ENCODE measurements around the gene TUBGCP4. TPM values are rescaled to one million over a fixed set of nuclear protein-coding genes. Genes with fewer than 3 reads are reported as not detected.

The TUBGCP4 gene
- total RNA-seq, 1 experiment from 2014 or later, result 31.9 TPM

DNA sequence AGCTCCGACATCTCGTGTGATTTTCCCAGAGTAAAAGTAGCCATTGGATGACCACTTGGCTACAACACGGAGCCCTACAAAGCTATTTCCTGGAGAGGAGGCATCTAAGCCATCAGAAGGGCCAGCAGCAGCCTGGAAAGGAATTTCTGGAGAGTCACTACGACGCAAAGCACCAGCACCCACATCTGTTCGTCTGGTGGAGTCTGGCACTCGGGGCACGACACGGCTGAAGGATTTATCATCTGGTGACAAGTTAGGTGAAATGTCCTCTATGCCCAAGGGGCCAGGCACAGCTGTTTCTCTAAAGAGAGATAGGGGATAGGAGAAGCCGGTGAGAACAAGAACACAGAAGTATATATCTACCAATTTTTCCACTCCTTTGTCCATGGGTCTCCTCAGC, 49.5 kb downstream of the TUBGCP4 start:
- peaks cover 20% of the 10 kb centered on the region for H3K36me3 ChIP-seq (ENCODE audit: control insufficient read depth, insufficient read depth, low read length)
- no peaks in the 10 kb centered on the region for H3K4me1 ChIP-seq (ENCODE audit: control insufficient read depth, insufficient read depth, low read length)
- in situ Hi-C loops (cut with HindIII; ENCODE audit: low pct_unique_long_range_greater_than_20kb, low sequenced_read_pairs), result no loop called here
- DNase-seq (ENCODE audit: low read depth, low spot score), result no peak
- TF ChIP-seq, protein P1, sequence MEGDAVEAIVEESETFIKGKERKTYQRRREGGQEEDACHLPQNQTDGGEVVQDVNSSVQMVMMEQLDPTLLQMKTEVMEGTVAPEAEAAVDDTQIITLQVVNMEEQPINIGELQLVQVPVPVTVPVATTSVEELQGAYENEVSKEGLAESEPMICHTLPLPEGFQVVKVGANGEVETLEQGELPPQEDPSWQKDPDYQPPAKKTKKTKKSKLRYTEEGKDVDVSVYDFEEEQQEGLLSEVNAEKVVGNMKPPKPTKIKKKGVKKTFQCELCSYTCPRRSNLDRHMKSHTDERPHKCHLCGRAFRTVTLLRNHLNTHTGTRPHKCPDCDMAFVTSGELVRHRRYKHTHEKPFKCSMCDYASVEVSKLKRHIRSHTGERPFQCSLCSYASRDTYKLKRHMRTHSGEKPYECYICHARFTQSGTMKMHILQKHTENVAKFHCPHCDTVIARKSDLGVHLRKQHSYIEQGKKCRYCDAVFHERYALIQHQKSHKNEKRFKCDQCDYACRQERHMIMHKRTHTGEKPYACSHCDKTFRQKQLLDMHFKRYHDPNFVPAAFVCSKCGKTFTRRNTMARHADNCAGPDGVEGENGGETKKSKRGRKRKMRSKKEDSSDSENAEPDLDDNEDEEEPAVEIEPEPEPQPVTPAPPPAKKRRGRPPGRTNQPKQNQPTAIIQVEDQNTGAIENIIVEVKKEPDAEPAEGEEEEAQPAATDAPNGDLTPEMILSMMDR (IDR thresholded peaks at IDR 0.05), result no peak
- TF ChIP-seq, protein P2, sequence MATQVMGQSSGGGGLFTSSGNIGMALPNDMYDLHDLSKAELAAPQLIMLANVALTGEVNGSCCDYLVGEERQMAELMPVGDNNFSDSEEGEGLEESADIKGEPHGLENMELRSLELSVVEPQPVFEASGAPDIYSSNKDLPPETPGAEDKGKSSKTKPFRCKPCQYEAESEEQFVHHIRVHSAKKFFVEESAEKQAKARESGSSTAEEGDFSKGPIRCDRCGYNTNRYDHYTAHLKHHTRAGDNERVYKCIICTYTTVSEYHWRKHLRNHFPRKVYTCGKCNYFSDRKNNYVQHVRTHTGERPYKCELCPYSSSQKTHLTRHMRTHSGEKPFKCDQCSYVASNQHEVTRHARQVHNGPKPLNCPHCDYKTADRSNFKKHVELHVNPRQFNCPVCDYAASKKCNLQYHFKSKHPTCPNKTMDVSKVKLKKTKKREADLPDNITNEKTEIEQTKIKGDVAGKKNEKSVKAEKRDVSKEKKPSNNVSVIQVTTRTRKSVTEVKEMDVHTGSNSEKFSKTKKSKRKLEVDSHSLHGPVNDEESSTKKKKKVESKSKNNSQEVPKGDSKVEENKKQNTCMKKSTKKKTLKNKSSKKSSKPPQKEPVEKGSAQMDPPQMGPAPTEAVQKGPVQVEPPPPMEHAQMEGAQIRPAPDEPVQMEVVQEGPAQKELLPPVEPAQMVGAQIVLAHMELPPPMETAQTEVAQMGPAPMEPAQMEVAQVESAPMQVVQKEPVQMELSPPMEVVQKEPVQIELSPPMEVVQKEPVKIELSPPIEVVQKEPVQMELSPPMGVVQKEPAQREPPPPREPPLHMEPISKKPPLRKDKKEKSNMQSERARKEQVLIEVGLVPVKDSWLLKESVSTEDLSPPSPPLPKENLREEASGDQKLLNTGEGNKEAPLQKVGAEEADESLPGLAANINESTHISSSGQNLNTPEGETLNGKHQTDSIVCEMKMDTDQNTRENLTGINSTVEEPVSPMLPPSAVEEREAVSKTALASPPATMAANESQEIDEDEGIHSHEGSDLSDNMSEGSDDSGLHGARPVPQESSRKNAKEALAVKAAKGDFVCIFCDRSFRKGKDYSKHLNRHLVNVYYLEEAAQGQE (IDR thresholded peaks at IDR 0.05; ENCODE audit: insufficient read depth in 1 of 2, low read depth in 2 of 2, low read length in 1 of 2), result no peak
- TF ChIP-seq TCF7L2 (IDR thresholded peaks at IDR 0.05; ENCODE audit: low read depth, low read length), result no peak
- TF ChIP-seq POLR2AphosphoS5 (IDR thresholded peaks at IDR 0.05; ENCODE audit: low read depth, low read length), result no peak
- no peak for TF ChIP-seq SIN3A (IDR thresholded peaks at IDR 0.05; ENCODE audit: borderline replicate concordance, insufficient read depth, low read depth, low read length)
- no TSS peak for BruUV-seq (replicated peaks)
- H3K9me3 ChIP-seq (ENCODE audit: control insufficient read depth, insufficient read depth, low read depth, low read length), result no peaks in the 10 kb centered on the region
- H3K27ac ChIP-seq (ENCODE audit: low read length), result no peak overlapping the region
- ChIA-PET CTCF (interaction anchor here (0.8 kb wide), 1 partner anchor 95 kb away, joined by 3 read pairs; no protein-coding TSS in a partner anchor), POLR2A (no interaction called here)
- H3K4me3 ChIP-seq (ENCODE audit: low read depth in 2 of 2, low read length in 2 of 2), result no peak overlapping the region
- H3K27me3 ChIP-seq (ENCODE audit: control insufficient read depth, insufficient read depth, low read length), result no peaks in the 10 kb centered on the region
- intact Hi-C loops (cut with micrococcal nuclease; ENCODE audit: unreplicated experiment), result no loop called here
- ATAC-seq, result no peak

DNA sequence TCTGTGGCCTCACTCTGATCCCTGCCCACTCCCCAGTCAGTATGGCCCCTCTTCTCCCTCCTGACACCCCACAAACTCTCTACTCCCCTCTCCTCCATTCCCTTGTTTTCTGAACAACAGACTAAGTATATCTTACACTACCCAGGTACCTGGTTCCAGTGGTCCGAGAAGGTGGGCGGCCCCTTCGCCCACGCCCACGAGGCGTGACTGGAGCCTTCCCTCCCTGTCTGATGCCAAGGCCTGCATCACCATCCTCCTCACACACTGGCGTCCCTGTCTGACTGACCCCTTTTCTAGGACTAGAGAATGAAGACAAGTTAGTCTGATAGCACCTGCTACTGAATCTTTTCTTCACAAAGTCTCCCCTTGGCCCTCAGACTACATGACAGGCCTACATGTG, 50.0 kb downstream of the TUBGCP4 start:
- no TSS peak for BruUV-seq (replicated peaks)

More for the DNA sequence above, 50.0 kb downstream of the TUBGCP4 start:
- Histone ChIP-seq H3K27ac (ENCODE audit: low read length) (no peak overlapping the region), H3K27me3 (ENCODE audit: control insufficient read depth, insufficient read depth, low read length) (no peaks in the 10 kb centered on the region), H3K4me3 (ENCODE audit: low read depth in 2 of 2, low read length in 2 of 2) (no peak overlapping the region), H3K9me3 (ENCODE audit: control insufficient read depth, insufficient read depth, low read depth, low read length) (no peaks in the 10 kb centered on the region), H3K4me1 (ENCODE audit: control insufficient read depth, insufficient read depth, low read length) (no peaks in the 10 kb centered on the region), H3K36me3 (ENCODE audit: control insufficient read depth, insufficient read depth, low read length) (peaks cover 20% of the 10 kb centered on the region; the same call in 1 of the 2 replicates)
- no peak for ATAC-seq
- ChIA-PET POLR2A (no interaction called here), CTCF (no interaction called here)
- TF ChIP-seq SIN3A (IDR thresholded peaks at IDR 0.05; ENCODE audit: borderline replicate concordance, insufficient read depth, low read depth, low read length) (no peak), POLR2AphosphoS5 (IDR thresholded peaks at IDR 0.05; ENCODE audit: low read depth, low read length) (no peak), TCF7L2 (IDR thresholded peaks at IDR 0.05; ENCODE audit: low read depth, low read length) (no peak)
- TF ChIP-seq, protein P2 (IDR thresholded peaks at IDR 0.05; ENCODE audit: insufficient read depth in 1 of 2, low read depth in 2 of 2, low read length in 1 of 2), result no peak
- TF ChIP-seq, protein P1 (IDR thresholded peaks at IDR 0.05), result no peak
- intact Hi-C loops (cut with micrococcal nuclease; ENCODE audit: unreplicated experiment) (no loop called here), in situ Hi-C loops (cut with HindIII; ENCODE audit: low pct_unique_long_range_greater_than_20kb, low sequenced_read_pairs) (no loop called here)
- no peak for DNase-seq (ENCODE audit: low read depth, low spot score)

Data from Panc1 (cell line).